H7 (cell line): ENCODE measurements around the gene AKNA. TPM values are rescaled to one million over a fixed set of nuclear protein-coding genes. Genes with fewer than 3 reads are reported as not detected.

Source experiments
- DNase-seq: peaks from one replicate; pipeline ENCODE4 v3.0.0; 2012
- H3K27me3 ChIP-seq: 2 replicates; pipeline ENCODE4 v1.6.0; 2011; ENCODE audit warnings: mild to moderate bottlenecking, low read length; ENCODE audit not compliant: control insufficient read depth, insufficient read depth
- H3K36me3 ChIP-seq: replicated peaks from 2 replicates; pipeline ENCODE4 v1.5.1; 2011; ENCODE audit warnings: low read length; ENCODE audit not compliant: control insufficient read depth, insufficient read depth
- H3K4me3 ChIP-seq: 2 replicates; pipeline ENCODE4 v1.5.1; 2011; ENCODE audit warnings: low read depth, mild to moderate bottlenecking, control low read depth, low read length, moderate library complexity; ENCODE audit not compliant: insufficient read depth
- total RNA-seq: library from RNA; depleted of rRNA; stranded (reverse); fragments of >200 nt; shearing (Covaris generic); gene quantifications from 2 replicates; pipeline ENCODE4 v1.2.3, GENCODE V29; 2014

Gene AKNA
- total RNA-seq, 1 experiment from 2014 or later = 17.4 TPM

GRCh38 chr9:114357360-114357759 is 30.4 kb downstream of the AKNA start:
- peaks cover 16% of the 10 kb centered on the region for H3K36me3 ChIP-seq

GRCh38 chr9:114356792-114357191 is 31.0 kb downstream of the AKNA start:
- Histone ChIP-seq H3K27me3 (no peaks in the 10 kb centered on the region), H3K4me3 (no peak overlapping the region), H3K36me3 (peaks cover 16% of the 10 kb centered on the region)
- DNase-seq = no peak

More at GRCh38 chr9:114357360-114357759, 30.4 kb downstream of the AKNA start:
- DNase-seq = no peak
- Histone ChIP-seq H3K4me3 (no peak overlapping the region), H3K27me3 (no peaks in the 10 kb centered on the region)

- H3K36me3 ChIP-seq = peaks cover 15% of the 10 kb centered on the region
- DNase-seq = no peak
- H3K27me3 ChIP-seq = no peaks in the 10 kb centered on the region
- no peak overlapping the region for H3K4me3 ChIP-seq
Measured at GRCh38 chr9:114355821-114356220, 32.0 kb downstream of the AKNA start.

GRCh38 chr9:114351932-114352331 is 35.9 kb downstream of the AKNA start:
- DNase-seq = no peak
- Histone ChIP-seq H3K36me3 (peaks cover 12% of the 10 kb centered on the region), H3K4me3 (no peak overlapping the region), H3K27me3 (no peaks in the 10 kb centered on the region)

GRCh38 chr9:114350636-114351401 is 37.0 kb downstream of the AKNA start:
- Histone ChIP-seq H3K36me3 (peaks cover 18% of the 10 kb centered on the region), H3K4me3 (no peak overlapping the region), H3K27me3 (no peaks in the 10 kb centered on the region)
- no peak for DNase-seq

GRCh38 chr9:114349713-114350480 is 37.9 kb downstream of the AKNA start:
- DNase-seq = no peak
- no peak overlapping the region for H3K4me3 ChIP-seq
- H3K27me3 ChIP-seq = no peaks in the 10 kb centered on the region
- peaks cover 19% of the 10 kb centered on the region for H3K36me3 ChIP-seq

GRCh38 chr9:114348906-114349482 is 38.8 kb downstream of the AKNA start:
- peaks cover 23% of the 10 kb centered on the region for H3K36me3 ChIP-seq
- peak; percentile 92 for DNase-seq
- H3K4me3 ChIP-seq = no peak overlapping the region
- no peaks in the 10 kb centered on the region for H3K27me3 ChIP-seq

GRCh38 chr9:114348261-114348905 is 39.4 kb downstream of the AKNA start:
- Histone ChIP-seq H3K36me3 (peaks cover 26% of the 10 kb centered on the region), H3K4me3 (no peak overlapping the region), H3K27me3 (no peaks in the 10 kb centered on the region)
- DNase-seq = no peak

- Histone ChIP-seq H3K36me3 (peaks cover 30% of the 10 kb centered on the region), H3K27me3 (no peaks in the 10 kb centered on the region), H3K4me3 (no peak overlapping the region)
- no peak for DNase-seq
Measured at GRCh38 chr9:114347675-114348074, 40.1 kb downstream of the AKNA start.

GRCh38 chr9:114346146-114346545 is 41.6 kb downstream of the AKNA start:
- H3K36me3 ChIP-seq = peaks cover 33% of the 10 kb centered on the region
- H3K4me3 ChIP-seq = no peak overlapping the region
- no peaks in the 10 kb centered on the region for H3K27me3 ChIP-seq
- DNase-seq = no peak

- Histone ChIP-seq H3K27me3 (no peaks in the 10 kb centered on the region), H3K4me3 (no peak overlapping the region), H3K36me3 (peaks cover 31% of the 10 kb centered on the region)
- no peak for DNase-seq
Measured at GRCh38 chr9:114345493-114346065, 42.2 kb downstream of the AKNA start.

GRCh38 chr9:114344692-114345091 is 43.1 kb downstream of the AKNA start:
- Histone ChIP-seq H3K4me3 (no peak overlapping the region), H3K36me3 (peaks cover 30% of the 10 kb centered on the region), H3K27me3 (no peaks in the 10 kb centered on the region)
- no peak for DNase-seq

GRCh38 chr9:114344188-114344566 is 43.6 kb downstream of the AKNA start:
- Histone ChIP-seq H3K27me3 (no peaks in the 10 kb centered on the region), H3K36me3 (peaks cover 31% of the 10 kb centered on the region), H3K4me3 (no peak overlapping the region)
- no peak for DNase-seq

- Histone ChIP-seq H3K27me3 (no peaks in the 10 kb centered on the region), H3K4me3 (no peak overlapping the region), H3K36me3 (peaks cover 33% of the 10 kb centered on the region)
- DNase-seq = no peak
Measured at GRCh38 chr9:114343471-114344187, 44.2 kb downstream of the AKNA start.
